Measurements from ENCODE around the gene SPRED2.

- no peak for TF ChIP-seq ZNF274 (IDR thresholded peaks at IDR 0.05; ENCODE audit: low read depth, low read length)
- TF ChIP-seq YY1 (IDR thresholded peaks at IDR 0.05; ENCODE audit: insufficient read depth, insufficient read length): no peak
- TF ChIP-seq SUZ12 (IDR thresholded peaks at IDR 0.05; ENCODE audit: extremely low read depth, insufficient read depth, insufficient read length): no peak
Measured at GRCh38 chr2:65450393-65450792, 18.0 kb upstream of the SPRED2 start.
